Measurements from ENCODE around the gene DHCR7.

The DHCR7 gene

GRCh38 chr11:71420455-71421241 lies 27.5 kb downstream of the DHCR7 start:
- H3K9me2 ChIP-seq (replicated peaks; ENCODE audit: low read depth, low read length) = no peaks in the 10 kb centered on the region
- H3K4me2 ChIP-seq (ENCODE audit: low read depth, low read length, poor library complexity, severe bottlenecking) = no peak overlapping the region
- no peak overlapping the region for H3K4me3 ChIP-seq (ENCODE audit: low read length, poor library complexity, severe bottlenecking)

GRCh38 chr11:71418643-71419042 lies 29.6 kb downstream of the DHCR7 start:
- H3K79me2 ChIP-seq (ENCODE audit: insufficient read depth, low read length) = no peaks in the 10 kb centered on the region
- no peaks in the 10 kb centered on the region for H3K9me2 ChIP-seq (replicated peaks; ENCODE audit: low read depth, low read length)

More at GRCh38 chr11:71420455-71421241, 27.5 kb downstream of the DHCR7 start:
- Histone ChIP-seq H3K36me3 (ENCODE audit: insufficient read depth, low read length) (no peaks in the 10 kb centered on the region), H4K20me1 (ENCODE audit: insufficient read depth, low read length, poor library complexity, severe bottlenecking) (no peaks in the 10 kb centered on the region), H3K27me3 (ENCODE audit: insufficient read depth, low read length, poor library complexity, severe bottlenecking) (no peaks in the 10 kb centered on the region), H3K9me3 (ENCODE audit: insufficient read depth, low read depth, low read length) (no peaks in the 10 kb centered on the region), H2AFZ (ENCODE audit: low read length) (no peak overlapping the region), H3F3A (ENCODE audit: low read depth) (no peaks in the 10 kb centered on the region), H3K4me1 (ENCODE audit: insufficient read depth, low read length, poor library complexity, severe bottlenecking) (no peaks in the 10 kb centered on the region), H3K79me2 (ENCODE audit: insufficient read depth, low read length) (no peaks in the 10 kb centered on the region), H3K9ac (ENCODE audit: low read depth, low read length, poor library complexity, severe bottlenecking) (no peak overlapping the region)
- TF ChIP-seq EZH2phosphoT487 (IDR thresholded peaks at IDR 0.05; ENCODE audit: borderline replicate concordance) (no peak), CTCF (conservative IDR thresholded peaks at IDR 0.05; ENCODE audit: low read length) (peak; percentile 90)

GRCh38 chr11:71414645-71415044 lies 33.5 kb downstream of the DHCR7 start:
- no peaks in the 10 kb centered on the region for H3K27me3 ChIP-seq (ENCODE audit: insufficient read depth, low read length, poor library complexity, severe bottlenecking)
- H3K4me2 ChIP-seq (ENCODE audit: low read depth, low read length, poor library complexity, severe bottlenecking) = no peak overlapping the region
- H2AFZ ChIP-seq (ENCODE audit: low read length) = no peak overlapping the region
- no peaks in the 10 kb centered on the region for H3K4me1 ChIP-seq (ENCODE audit: insufficient read depth, low read length, poor library complexity, severe bottlenecking)
- no peaks in the 10 kb centered on the region for H3K79me2 ChIP-seq (ENCODE audit: insufficient read depth, low read length)
- TF ChIP-seq CTCF (conservative IDR thresholded peaks at IDR 0.05; ENCODE audit: low read length) (no peak), EZH2phosphoT487 (IDR thresholded peaks at IDR 0.05; ENCODE audit: borderline replicate concordance) (no peak)
- H3K9me3 ChIP-seq (ENCODE audit: insufficient read depth, low read depth, low read length) = no peaks in the 10 kb centered on the region; the same call in 1 of the 2 replicates
- H3K36me3 ChIP-seq (ENCODE audit: insufficient read depth, low read length) = no peaks in the 10 kb centered on the region
- H3F3A ChIP-seq (ENCODE audit: low read depth) = no peaks in the 10 kb centered on the region
- H3K9ac ChIP-seq (ENCODE audit: low read depth, low read length, poor library complexity, severe bottlenecking) = no peak overlapping the region
- H4K20me1 ChIP-seq (ENCODE audit: insufficient read depth, low read length, poor library complexity, severe bottlenecking) = no peaks in the 10 kb centered on the region
- no peaks in the 10 kb centered on the region for H3K9me2 ChIP-seq (replicated peaks; ENCODE audit: low read depth, low read length)
- no peak overlapping the region for H3K4me3 ChIP-seq (ENCODE audit: low read length, poor library complexity, severe bottlenecking)

More at GRCh38 chr11:71418643-71419042, 29.6 kb downstream of the DHCR7 start:
- Histone ChIP-seq H3K9ac (ENCODE audit: low read depth, low read length, poor library complexity, severe bottlenecking) (no peak overlapping the region), H3K4me1 (ENCODE audit: insufficient read depth, low read length, poor library complexity, severe bottlenecking) (no peaks in the 10 kb centered on the region), H3K36me3 (ENCODE audit: insufficient read depth, low read length) (no peaks in the 10 kb centered on the region), H3K9me3 (ENCODE audit: insufficient read depth, low read depth, low read length) (no peaks in the 10 kb centered on the region; the same call in 1 of the 2 replicates), H3K4me2 (ENCODE audit: low read depth, low read length, poor library complexity, severe bottlenecking) (no peak overlapping the region), H2AFZ (ENCODE audit: low read length) (no peak overlapping the region), H4K20me1 (ENCODE audit: insufficient read depth, low read length, poor library complexity, severe bottlenecking) (no peaks in the 10 kb centered on the region), H3K27me3 (ENCODE audit: insufficient read depth, low read length, poor library complexity, severe bottlenecking) (no peaks in the 10 kb centered on the region), H3F3A (ENCODE audit: low read depth) (no peaks in the 10 kb centered on the region), H3K4me3 (ENCODE audit: low read length, poor library complexity, severe bottlenecking) (no peak overlapping the region)
- TF ChIP-seq CTCF (conservative IDR thresholded peaks at IDR 0.05; ENCODE audit: low read length) (no peak), EZH2phosphoT487 (IDR thresholded peaks at IDR 0.05; ENCODE audit: borderline replicate concordance) (no peak)

Data from Loucy (cell line).